Measurements from ENCODE around the gene SPNS1.

GRCh38 chr16:29009050-29009837 is 34.7 kb downstream of the SPNS1 start:
- TF ChIP-seq CTCF (IDR thresholded peaks at IDR 0.05; ENCODE audit: low read depth, low read length) (no peak), POLR2A (IDR thresholded peaks at IDR 0.05; ENCODE audit: extremely low read depth, insufficient read length) (no peak)
